Fibroblast of skin of right biceps (primary cell): Measurements from ENCODE around the gene KCNT1.

ENCODE experiments used
- DNase-seq: peaks from one replicate; pipeline ENCODE4 v3.0.0-alpha.2; 2013

KCNT1 gene

DNA sequence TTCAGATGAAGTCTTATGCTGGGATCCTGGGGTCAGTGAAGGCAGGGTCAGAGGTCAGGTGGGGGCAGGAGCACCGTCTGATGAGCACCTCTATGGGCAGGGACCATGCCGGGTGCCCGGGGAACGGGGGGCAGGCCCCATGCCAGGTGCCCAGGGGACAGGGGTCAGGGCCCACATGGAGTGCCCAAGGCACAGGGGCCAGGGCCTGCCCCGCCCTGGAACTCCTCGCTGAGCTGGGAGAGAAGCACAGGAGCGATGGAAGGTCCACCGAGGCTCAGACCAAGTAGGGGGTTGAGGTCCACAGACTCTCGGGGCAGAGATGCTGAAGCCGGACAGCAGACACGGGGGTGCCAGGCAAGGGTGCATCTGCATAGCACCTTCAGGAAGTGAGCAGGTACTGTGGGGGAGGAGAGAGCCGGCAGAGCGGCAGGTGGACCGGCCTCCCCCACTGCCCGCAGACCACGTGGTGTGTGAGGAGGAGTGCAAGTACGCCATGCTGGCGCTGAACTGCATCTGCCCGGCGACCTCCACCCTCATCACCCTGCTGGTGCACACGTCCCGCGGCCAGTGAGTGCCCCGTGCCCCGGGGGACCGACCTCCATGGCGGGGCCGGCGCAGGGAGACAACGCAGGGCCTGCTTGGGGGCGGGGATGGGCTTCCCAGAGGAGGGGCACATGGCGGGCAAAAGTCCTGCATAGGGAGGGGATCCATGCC lies 67.7 kb downstream of the KCNT1 start:
- no peak for DNase-seq

DNA sequence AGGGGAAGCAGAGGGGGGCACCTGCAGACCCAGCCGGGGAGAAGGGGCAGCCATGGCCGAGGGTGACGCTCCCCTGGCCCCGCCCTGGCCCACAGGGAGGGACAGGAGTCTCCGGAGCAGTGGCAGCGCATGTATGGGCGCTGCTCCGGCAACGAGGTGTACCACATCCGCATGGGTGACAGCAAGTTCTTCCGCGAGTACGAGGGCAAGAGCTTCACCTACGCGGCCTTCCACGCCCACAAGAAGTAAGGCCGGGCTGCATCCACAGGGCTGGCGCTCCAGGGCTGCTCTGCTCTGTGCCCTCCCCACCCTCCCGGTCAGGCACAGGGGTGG lies 68.2 kb downstream of the KCNT1 start:
- no peak for DNase-seq

DNA sequence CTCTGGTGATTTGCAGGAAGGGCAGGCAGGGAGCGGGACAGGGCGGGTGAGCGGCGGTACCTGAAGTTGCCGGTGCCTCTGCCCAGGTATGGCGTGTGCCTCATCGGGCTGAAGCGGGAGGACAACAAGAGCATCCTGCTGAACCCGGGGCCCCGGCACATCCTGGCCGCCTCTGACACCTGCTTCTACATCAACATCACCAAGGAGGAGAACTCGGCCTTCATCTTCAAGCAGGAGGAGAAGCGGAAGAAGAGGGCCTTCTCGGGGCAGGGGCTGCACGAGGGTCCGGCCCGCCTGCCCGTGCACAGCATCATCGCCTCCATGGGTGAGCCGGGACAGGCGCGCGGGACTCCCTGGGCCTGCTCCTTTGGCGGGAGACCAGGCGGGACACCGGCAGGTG lies 68.8 kb downstream of the KCNT1 start:
- no peak for DNase-seq

DNA sequence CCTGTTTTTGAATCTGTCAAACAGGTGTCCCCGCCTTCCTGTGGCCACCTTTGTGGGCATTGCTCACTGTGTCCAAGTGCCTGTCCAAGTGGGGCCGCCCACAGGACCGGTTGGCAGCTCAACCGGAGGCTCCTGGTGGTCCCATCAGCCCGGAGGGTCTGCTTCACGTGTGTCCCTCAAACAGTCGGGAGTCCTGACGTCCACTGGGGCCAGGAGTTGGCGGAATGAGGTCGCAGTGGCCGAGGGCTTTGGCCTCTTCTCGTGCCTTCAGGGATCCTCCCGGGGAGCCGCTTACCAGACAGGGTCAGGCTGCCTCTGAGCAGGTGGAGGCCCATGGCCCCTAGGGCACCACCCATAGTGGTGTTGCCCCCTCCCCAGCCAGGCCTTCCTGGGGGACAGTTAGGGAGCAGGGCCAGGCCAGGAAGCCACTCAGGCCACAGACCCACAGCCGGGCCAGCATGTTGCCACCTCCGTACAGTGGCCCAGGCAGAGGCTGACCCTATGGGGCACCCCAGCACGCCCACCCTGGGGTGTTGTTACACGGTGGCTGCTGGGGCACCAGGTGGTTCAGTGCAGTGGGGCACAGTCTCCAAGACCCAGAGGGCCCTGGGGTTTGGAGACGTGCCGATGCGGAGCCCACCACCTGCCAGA lies 69.5 kb downstream of the KCNT1 start:
- no peak for DNase-seq

DNA sequence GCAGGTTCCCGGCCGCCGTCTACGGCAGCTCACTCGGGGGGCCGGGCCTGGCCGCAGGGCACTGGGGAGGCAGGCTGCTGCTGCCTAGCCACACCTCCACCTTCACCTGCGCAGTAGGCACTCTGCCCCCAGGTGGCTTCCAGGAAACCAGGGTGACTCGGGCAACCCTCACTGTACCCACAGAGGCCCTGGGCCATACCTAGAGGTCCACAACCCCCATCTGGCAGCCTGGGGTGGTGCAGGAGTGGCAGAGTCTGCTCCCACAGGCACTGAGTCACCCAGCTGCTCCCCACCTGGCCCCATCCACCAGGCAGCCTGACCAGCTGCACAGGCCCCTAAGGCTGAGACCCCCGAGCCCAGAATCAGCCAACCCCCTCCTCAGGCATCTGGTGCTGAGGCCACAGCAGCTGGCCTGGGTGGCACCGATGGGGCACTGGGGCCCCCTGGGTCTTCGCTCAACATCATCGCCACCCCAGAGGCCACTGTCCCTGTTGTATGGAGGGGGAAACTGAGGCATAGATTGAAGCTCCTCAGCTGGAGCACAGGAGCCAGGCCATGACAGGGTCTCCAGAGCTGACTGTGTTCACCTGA lies 70.2 kb downstream of the KCNT1 start:
- DNase-seq, result no peak

DNA sequence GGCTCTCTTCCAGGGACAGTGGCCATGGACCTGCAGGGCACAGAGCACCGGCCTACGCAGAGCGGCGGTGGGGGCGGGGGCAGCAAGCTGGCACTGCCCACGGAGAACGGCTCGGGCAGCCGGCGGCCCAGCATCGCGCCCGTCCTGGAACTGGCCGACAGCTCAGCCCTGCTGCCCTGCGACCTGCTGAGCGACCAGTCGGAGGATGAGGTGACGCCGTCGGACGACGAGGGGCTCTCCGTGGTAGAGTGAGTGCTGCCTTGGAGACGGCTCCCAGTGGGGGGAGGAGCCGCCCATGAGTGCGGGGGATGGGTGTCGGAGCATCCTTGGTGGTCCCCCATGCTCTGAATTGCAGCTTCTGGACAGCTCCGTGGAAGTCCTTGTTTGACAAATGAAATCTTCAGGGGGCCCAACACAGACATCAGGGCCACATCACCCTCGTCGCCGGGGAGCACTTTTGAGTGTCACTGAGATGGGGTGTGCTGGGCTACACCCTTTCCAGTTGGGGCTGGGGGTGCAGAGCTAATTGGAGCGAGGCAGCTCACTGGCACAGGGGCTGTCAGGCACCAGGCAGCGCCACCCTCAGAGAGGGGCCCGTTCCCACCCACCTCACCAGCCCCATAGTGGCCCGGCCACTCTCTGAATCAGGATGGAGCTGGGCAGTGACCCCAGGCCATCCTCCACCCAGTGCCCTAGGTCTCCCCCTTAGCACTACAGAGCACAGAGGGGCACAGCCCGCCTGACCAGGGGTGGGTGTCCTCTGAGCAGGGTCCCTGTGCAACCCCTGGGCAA lies 70.9 kb downstream of the KCNT1 start:
- DNase-seq, result no peak

DNA sequence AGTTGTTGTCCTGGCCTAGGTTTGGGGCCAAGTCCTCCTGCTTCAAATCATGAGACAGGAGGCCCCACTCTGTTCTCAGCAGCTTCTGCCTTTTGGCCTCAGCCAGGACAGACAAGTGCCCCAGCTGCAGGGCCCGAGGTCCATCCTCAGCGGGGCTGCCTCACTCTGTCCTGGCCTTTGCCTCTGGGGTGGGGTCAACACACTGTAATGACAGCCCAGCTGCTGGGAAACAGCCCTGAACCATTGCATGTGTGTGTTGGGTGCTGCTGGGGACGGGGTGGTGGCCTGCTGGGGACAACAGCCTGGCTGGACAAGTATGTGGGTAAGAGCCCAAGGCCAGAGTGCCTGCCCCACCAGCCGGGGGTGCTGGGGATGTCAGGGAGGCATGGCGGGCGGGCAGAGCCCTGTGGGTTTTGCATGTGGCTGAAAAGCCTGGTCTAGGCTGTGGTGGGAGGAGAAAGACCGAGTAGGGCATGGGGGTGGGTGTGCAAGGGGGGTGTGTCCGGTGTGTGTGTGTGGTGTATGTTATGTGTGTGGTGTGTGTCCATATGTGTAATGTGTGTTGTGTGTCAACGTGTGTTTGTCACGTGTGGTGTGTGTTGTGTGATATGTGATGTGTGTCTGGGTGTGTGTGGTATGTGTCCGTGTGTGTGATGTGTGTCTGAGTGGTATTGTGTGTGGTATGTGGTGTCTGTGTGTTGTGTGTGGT lies 71.7 kb downstream of the KCNT1 start:
- DNase-seq, result no peak

DNA sequence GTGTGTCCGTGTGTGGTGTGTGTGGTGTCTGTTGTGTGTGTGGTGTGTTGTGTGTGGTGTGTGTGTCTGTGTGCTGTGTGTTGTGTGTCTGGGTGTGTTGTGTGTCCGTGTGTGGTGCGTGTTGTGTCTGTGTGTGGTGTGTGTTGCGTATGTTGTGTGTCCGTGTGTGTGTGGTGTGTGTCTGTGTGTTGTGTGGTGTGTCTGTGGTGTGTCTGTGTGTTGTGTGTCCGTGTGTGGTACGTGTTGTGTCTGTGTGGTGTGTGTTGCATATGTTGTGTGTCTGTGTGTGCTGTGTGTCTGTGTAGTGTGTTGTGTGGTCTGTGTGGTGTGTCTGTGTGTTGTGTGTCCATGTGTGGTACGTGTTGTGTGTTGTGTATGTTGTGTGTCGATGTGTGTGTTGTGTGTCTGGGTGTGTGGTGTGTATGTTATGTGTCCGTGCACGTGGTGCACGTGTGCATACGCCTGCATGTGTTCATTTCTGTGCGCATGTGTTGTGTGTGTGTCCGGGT lies 72.3 kb downstream of the KCNT1 start:
- no peak for DNase-seq

DNA sequence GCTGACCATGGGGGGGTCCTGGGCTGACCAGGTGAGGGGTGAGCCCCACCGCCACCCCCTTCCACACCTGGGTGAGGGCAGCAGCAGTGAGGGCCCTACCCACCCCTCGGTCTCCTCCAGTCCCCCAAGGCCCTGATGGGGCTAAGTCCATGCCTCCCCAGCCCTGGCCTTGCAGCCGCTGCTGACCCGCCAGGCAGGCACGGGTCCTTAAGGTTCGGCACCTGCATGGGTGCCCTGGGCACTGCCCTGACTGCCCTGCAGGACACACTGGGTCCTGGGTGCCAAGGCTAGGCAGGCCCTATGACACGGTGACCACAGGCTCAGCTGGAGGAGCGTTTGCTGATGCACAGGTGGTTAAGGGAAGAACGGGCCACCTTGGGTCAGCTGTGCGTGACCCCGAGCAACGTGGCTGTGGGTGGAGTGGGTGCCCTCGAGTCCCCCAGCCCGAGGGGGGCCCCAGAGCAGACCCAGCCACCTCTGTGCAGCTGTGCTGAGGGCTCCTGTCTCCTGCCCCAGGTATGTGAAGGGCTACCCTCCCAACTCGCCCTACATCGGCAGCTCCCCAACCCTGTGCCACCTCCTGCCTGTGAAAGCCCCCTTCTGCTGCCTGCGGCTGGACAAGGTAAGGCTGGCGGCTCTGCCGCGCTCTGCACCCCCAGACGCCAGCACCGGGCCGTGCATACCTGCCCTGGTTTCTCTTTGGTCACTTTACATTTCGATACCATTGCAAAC lies 73.0 kb downstream of the KCNT1 start:
- DNase-seq, result no peak

DNA sequence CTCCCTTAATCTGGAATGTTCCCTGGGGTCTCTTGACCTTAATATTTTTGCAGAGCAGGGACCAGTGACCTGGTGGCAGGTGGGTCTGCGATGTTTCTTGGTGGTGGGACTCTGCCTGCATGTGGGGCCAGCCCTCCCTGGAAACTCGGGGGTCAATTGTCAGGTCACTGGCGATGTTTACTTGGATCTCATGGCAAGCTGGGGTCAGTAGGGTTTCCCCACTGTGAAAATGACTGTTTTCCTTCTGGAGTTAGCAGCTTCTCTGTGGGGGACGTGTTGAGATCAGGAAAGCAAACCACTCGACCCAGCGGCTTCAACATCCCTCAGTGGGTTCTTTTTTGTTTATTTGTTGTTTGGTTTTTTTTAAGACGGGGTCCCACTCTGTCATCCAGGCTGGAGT lies 73.9 kb downstream of the KCNT1 start:
- DNase-seq, result no peak

DNA sequence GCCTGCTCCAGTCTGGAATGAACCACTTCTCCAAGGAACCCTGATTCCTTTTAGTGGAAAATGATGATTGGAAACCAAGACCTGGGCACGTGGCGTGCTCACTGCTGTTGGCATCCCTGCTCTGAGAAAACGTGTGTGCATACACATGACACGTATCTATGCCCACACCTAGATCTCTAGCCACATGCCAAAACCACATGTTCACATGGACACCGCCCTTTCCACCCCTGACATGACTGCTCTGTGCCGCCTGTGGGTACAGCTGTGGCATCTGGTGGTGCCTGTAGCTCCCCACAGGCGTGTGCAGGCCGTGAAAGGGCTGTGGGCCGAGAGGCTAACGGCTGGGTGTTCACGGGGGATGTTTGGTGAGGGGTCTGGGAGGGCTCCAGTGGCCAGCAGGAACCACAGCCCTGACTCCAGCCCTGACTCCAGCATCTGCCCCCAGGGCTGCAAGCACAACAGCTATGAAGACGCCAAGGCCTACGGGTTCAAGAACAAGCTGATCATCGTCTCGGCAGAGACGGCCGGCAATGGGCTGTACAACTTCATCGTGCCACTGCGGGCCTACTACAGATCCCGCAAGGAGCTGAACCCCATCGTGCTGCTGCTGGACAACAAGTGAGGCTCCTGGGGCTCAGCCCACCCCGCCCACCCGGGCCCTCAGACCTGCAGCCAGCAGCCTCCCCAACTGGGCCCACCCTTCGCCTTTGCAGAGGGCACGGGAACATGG lies 75.1 kb downstream of the KCNT1 start:
- no peak for DNase-seq

DNA sequence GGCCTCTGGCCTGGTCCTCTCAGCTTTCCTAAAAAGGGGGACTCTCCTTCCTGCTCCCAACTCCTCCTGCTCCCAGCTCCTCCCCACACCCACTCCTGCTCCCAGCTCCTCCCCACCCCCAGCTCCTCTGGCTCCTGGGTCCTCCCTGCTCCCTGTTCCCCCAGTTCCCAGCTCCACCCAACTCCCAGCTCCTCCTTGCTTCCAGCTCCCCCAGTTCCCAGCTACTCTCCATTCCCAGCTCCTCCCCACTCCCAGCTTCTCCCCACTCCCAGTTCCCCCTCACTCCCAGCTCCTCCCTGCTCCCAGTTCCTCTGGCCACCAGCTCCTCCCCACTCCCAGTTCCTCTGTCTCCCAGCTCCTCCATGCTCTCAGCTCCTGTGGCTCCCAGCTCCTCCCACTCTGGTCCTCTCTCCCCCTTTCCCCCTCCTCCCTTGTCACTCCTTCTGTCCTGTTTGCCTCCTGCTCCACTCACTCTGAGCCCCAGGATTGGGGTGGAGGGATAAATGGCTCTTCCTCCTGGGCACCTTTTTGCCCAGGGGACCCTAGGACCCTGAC lies 75.7 kb downstream of the KCNT1 start:
- DNase-seq, result no peak

DNA sequence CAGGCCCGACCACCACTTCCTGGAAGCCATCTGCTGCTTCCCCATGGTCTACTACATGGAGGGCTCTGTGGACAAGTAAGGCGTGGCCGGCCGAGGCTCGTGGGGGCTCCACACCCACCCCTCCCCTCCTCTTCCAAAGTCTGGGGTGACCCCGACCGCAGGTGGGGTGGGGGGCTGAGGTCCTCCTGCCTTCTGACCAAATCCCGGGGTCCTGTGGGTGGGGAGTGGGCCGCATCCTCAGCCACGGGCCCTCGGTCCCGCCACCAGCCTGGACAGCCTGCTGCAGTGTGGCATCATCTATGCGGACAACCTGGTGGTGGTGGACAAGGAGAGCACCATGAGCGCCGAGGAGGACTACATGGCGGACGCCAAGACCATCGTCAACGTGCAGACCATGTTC lies 76.4 kb downstream of the KCNT1 start:
- no peak for DNase-seq

DNA sequence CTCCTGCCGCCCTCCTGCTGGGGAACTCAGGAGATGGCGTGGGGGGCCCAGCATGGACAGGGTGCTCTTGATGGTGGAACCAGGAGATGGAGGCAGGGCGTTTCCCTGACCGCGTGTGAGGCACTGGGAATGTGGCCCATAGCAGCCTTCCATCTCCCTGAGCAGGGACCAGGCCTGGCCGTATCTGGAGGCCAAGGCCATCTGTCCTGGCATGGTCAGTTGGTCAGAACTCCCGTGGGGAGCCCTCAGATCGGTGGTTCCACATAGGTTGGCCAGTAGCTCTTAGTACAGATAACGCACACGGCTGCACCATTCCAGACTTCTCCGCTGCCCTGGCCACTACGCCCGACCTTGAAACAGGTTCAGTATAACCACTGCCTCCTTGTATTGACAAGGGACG lies 77.6 kb downstream of the KCNT1 start:
- no peak for DNase-seq

DNA sequence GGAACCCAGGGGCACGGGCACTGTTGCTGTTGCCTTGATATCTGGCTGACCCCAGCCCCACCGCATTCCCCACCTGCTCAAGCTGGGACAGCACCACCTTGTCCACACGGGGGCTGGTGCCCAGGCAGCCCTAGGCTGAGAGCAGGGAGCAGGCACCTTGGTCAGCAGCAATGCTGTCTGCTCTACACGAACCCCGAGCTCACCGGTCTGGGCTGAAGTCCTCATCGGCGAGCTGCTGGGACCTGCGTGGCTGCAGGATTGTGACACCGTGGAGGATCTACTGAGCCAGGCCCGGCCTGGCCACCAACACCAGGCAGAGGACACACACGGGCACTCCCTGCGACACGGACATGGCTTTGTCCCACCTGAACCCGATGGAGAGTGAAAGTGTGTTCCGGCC lies 78.1 kb downstream of the KCNT1 start:
- no peak for DNase-seq

DNA sequence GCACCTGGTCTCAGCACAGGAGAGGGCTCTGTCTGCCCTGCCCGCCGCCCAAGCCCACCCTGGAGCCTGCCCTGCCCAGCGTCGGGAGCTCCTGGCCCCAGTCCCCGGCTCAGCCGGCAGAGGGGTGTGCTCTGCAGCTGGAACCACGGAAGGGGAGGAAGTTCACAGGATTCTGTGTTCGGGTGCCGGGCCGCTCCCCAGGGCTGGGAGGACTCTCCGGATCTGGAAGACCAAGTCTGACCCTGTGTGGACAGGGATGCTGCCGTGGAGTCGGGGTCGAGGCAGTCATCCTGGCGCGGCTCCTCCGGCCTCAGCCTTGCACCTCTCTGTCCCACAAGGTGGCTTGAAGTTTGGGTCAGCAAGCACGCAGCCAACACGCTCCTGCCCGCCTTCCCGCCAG lies 78.6 kb downstream of the KCNT1 start:
- no peak for DNase-seq

DNA sequence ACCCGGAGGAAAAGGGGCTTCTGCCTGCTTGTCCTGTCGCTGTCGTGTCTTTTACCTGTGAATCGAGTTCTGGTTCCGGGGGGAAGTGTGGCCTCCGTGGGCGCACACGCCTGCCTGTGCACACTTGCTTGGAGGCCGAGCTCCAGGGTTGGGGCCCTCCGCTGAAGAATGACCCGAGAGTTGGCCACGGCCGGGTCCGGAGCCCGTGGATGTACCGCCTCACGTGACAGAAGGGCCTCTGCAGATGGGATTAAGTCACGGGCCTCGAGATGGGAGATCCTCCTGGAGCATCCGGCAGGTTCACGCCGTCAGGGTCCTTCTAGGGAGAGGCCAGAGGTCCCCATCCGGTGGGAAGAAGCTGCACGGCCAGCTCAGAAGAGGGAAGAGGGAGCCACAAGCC lies 81.0 kb downstream of the KCNT1 start:
- DNase-seq, result no peak

DNA sequence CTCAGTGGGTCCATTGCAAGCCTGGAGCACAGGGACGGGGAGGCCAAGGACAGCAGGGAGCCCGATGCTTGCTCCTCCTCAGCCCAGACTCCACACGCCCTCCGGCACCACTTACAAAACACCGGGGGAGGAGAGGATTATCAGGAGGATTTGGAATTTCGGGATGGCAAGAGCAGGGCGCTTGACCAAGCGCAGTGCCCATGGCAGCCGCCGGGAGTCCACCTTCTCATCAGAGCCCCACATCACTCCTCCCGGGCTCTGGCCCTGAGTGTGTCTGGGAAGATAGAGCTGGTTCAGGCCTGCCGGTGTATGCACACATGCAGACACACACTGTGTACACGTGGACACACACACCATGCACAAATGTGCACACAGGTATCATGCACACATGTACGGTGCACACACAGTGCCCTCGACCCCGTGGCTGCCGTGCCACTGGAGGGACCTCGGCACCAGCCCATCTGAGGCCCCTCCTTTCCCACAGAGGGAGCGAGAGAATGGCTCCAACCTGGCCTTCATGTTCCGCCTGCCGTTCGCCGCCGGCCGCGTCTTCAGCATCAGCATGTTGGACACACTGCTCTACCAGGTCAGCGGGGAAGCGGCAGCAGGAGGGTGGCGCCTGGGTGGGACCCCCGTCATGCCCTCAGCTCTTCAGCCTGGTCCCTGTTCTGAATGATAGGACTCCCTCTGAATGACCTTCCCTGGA lies 81.7 kb downstream of the KCNT1 start:
- no peak for DNase-seq

DNA sequence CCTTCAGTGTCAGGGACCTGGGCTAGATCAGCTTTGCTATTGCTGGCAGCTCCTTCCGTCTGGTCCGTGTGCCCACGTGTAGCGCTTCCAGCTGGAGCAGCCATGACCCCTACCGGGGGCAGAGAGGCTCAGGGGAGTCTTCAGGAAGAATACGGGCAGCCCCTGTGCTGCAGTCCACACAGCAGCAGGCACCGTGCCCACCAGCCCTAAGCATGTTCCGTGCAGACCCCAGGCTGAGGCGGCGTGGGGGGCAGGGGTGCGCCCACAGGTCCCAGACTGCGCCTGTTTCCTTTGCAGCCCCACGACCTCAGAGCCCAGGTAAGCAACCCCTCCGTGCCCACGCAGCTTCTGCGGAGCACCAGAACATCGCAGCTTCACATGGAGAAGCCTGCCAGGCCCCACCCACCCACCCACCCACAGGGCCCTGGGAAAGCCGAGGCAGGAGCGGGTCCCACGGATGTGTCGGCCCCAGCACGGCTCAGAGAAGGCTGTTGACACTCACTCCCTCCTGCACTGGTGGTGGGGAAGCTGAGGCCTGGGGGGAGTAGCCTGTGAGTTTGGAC lies 83.1 kb downstream of the KCNT1 start:
- DNase-seq, result no peak

DNA sequence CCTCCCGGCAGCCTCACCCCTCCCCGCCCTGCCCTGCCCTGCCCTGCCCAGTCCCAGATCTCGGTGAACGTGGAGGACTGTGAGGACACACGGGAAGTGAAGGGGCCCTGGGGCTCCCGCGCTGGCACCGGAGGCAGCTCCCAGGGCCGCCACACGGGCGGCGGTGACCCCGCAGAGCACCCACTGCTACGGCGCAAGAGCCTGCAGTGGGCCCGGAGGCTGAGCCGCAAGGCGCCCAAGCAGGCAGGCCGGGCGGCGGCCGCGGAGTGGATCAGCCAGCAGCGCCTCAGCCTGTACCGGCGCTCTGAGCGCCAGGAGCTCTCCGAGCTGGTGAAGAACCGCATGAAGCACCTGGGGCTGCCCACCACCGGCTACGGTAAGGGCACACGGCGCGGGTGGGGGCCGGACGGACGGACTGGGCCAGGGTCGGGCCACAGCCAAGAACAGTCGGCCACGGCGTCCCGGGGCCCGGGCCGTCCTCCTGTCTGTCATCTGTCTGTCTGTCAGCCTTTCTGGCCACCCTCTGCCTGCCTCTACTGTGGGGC lies 84.2 kb downstream of the KCNT1 start:
- DNase-seq, result no peak
